GM13977 (cell line): ENCODE data around the gene IPMK.

ENCODE experiments used
- DNase-seq: peaks from one replicate; pipeline ENCODE4 v3.0.0; 2012; ENCODE audit warnings: low spot score
- CTCF ChIP-seq: IDR thresholded peaks from 2 replicates; pipeline ENCODE4 v1.5.1; 2012; ENCODE audit warnings: mild to moderate bottlenecking, control low read depth; ENCODE audit not compliant: insufficient read depth; ENCODE audit errors: extremely low read depth, missing control alignments
- in situ Hi-C: fragments of 300-500 bp; cut with MboI; formaldehyde crosslinking; loops from one replicate; pipeline ENCODE4 v1.12.0; 2022; ENCODE audit warnings: low sequenced_read_pairs, low pct_unique_long_range_greater_than_20kb, mixed read lengths, inconsistent platforms; ENCODE audit not compliant: unreplicated experiment

Gene IPMK

GRCh38 chr10:58281092-58281752, 13.5 kb upstream of the IPMK start:
- no peak for DNase-seq

GRCh38 chr10:58280477-58280876, 12.8 kb upstream of the IPMK start:
- in situ Hi-C loops: loop anchor here (10.0 kb wide), 1 partner anchor 96 kb away; no protein-coding TSS in a partner anchor
- DNase-seq: no peak
- TF ChIP-seq CTCF: no peak

More at GRCh38 chr10:58281092-58281752, 13.5 kb upstream of the IPMK start:
- in situ Hi-C loops: loop anchor here (10.0 kb wide), 1 partner anchor 96 kb away; no protein-coding TSS in a partner anchor
- TF ChIP-seq CTCF: no peak

GRCh38 chr10:58278962-58279307, 11.2 kb upstream of the IPMK start:
- in situ Hi-C loops: no loop called here
- no peak for TF ChIP-seq CTCF
- no peak for DNase-seq

- TF ChIP-seq CTCF: no peak
- in situ Hi-C loops: no loop called here
- no peak for DNase-seq
These were observed 10.7 kb upstream of the IPMK start for GRCh38 chr10:58278274-58278961.

GRCh38 chr10:58275908-58276307, 8.2 kb upstream of the IPMK start:
- no peak for TF ChIP-seq CTCF
- no peak for DNase-seq
- in situ Hi-C loops: no loop called here

GRCh38 chr10:58275261-58275660, 7.6 kb upstream of the IPMK start:
- in situ Hi-C loops: no loop called here
- DNase-seq: no peak
- no peak for TF ChIP-seq CTCF
